ENCODE measurements around the gene TAF4.
"Not testable (repeated sequence)": the region's sequence is repeated elsewhere in the genome, so short reads cannot be mapped to it uniquely, and the experiment has no call there.

TAF4 gene

GRCh38 chr20:61976644-61977418, 88.8 kb downstream of the TAF4 start:
- TF ChIP-seq CTCF (IDR thresholded peaks at IDR 0.05): no peak
- Histone ChIP-seq H3K4me3 (no peak overlapping the region), H3K27ac (no peak overlapping the region)
- no peak for DNase-seq (ENCODE audit: low spot score)

- Histone ChIP-seq H3K27ac (no peak overlapping the region), H3K4me3 (no peak overlapping the region)
- TF ChIP-seq CTCF (IDR thresholded peaks at IDR 0.05): no peak
- no peak for DNase-seq (ENCODE audit: low spot score)
These were observed 89.4 kb downstream of the TAF4 start for GRCh38 chr20:61976263-61976643.

- no peak for DNase-seq (ENCODE audit: low spot score)
- TF ChIP-seq CTCF (IDR thresholded peaks at IDR 0.05): no peak
- Histone ChIP-seq H3K4me3 (no peak overlapping the region), H3K27ac (no peak overlapping the region)
These were observed 90.1 kb downstream of the TAF4 start for GRCh38 chr20:61975407-61976129.

- DNase-seq (ENCODE audit: low spot score): no peak
- TF ChIP-seq CTCF (IDR thresholded peaks at IDR 0.05): no peak
These were observed 91.4 kb downstream of the TAF4 start for GRCh38 chr20:61974357-61974665.

GRCh38 chr20:61973515-61974356, 91.9 kb downstream of the TAF4 start:
- no peak for DNase-seq (ENCODE audit: low spot score)
- TF ChIP-seq CTCF (IDR thresholded peaks at IDR 0.05): no peak
- H3K4me3 ChIP-seq: no peak overlapping the region
- H3K27ac ChIP-seq: no peak overlapping the region

More at GRCh38 chr20:61974357-61974665, 91.4 kb downstream of the TAF4 start:
- H3K27ac ChIP-seq: no peak overlapping the region
- no peak overlapping the region for H3K4me3 ChIP-seq

- no peak for TF ChIP-seq CTCF (IDR thresholded peaks at IDR 0.05)
- Histone ChIP-seq H3K27ac (no peak overlapping the region), H3K4me3 (no peak overlapping the region)
- no peak for DNase-seq (ENCODE audit: low spot score)
These were observed 92.8 kb downstream of the TAF4 start for GRCh38 chr20:61972636-61973508.

GRCh38 chr20:61971595-61971994, 94.1 kb downstream of the TAF4 start:
- H3K27ac ChIP-seq; DNase-seq (ENCODE audit: low spot score); H3K4me3 ChIP-seq: not testable (repeated sequence)

Data from coronary artery (tissue), 2 donors.